BLaER1 (cell line): Measurements from ENCODE around the gene GSTT2.

Source experiments
- H3K27ac ChIP-seq: shearing (Covaris generic); formaldehyde crosslinking; 2 replicates; pipeline ENCODE4 v1.8.1; 2022
- H3K27me3 ChIP-seq: shearing (Covaris generic); formaldehyde crosslinking; 2 replicates; pipeline ENCODE4 v1.8.1; 2022
- H3K36me3 ChIP-seq: shearing (Covaris generic); formaldehyde crosslinking; 2 replicates; pipeline ENCODE4 v1.8.1; 2022
- H3K4me1 ChIP-seq: shearing (Covaris generic); formaldehyde crosslinking; 2 replicates; pipeline ENCODE4 v1.8.1; 2022
- H3K4me2 ChIP-seq: shearing (Covaris generic); formaldehyde crosslinking; 2 replicates; pipeline ENCODE4 v1.8.1; 2022
- H3K4me3 ChIP-seq: shearing (Covaris generic); formaldehyde crosslinking; 2 replicates; pipeline ENCODE4 v1.8.1; 2022
- H3K9ac ChIP-seq: shearing (Covaris generic); formaldehyde crosslinking; 2 replicates; pipeline ENCODE4 v1.8.1; 2022
- H3K9me3 ChIP-seq: shearing (Covaris generic); formaldehyde crosslinking; 2 replicates; pipeline ENCODE4 v1.8.1; 2022
- H4K20me1 ChIP-seq: shearing (Covaris generic); formaldehyde crosslinking; 2 replicates; pipeline ENCODE4 v1.8.1; 2022
- Cebpa-rat ChIP-seq: shearing (Covaris generic); IDR thresholded peaks from 2 replicates; pipeline ENCODE4 v1.8.1; 2022

Gene GSTT2

DNA sequence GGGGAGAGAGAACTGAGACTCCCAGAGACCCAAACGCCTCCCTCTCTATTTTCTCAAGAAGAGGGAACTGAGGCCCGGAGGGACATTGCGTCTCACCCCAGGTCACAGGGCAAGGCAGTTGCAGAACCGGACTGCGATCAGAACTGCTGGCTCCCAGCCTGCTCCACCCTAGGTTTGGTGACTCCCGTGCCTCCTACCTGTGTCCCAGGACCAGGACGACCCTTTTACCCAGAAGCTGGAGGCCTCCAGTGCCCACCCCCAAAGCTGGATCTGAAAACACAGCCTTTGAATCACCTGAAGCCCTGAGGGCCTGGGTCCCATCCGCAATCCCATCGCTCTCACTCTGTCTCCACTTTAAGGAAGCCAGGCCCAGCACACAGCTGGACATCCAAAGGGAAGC is 24.0 kb downstream of the GSTT2 start:
- TF ChIP-seq Cebpa-rat, result no peak
- H3K27ac ChIP-seq, result no peak overlapping the region
- H3K4me3 ChIP-seq, result no peak overlapping the region
- H3K36me3 ChIP-seq, result no peaks in the 10 kb centered on the region
- H3K9me3 ChIP-seq, result no peaks in the 10 kb centered on the region
- H3K4me1 ChIP-seq, result peaks cover 18% of the 10 kb centered on the region
- H3K27me3 ChIP-seq, result no peaks in the 10 kb centered on the region
- no peak overlapping the region for H3K9ac ChIP-seq
- no peaks in the 10 kb centered on the region for H4K20me1 ChIP-seq
- no peak overlapping the region for H3K4me2 ChIP-seq

DNA sequence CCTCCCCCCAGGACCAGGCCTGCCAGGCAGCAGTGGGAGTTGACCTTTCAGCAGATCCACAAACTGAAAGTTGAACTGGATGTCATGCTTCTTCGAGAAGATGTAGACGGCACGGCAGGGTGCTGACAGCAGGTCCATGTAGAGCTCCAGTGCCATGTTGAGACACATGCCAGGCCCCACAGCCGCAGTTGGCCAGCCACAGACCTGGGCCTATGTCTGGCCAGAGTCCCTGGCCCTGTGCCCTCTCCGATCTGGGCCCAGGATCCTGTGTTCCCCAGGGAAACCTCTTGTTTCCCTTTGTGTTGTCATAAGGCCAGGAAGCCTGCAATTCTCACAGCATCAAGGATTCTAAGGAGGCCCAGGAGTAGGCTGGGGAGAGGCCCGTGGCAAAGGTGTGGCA is 25.3 kb downstream of the GSTT2 start, which contains the start of gene GSTT4:
Gene GSTT4 (minus strand): TSS at position 253 of the 400 bp plus-strand sequence. CDS start 97 bp downstream, at position 156.
- Histone ChIP-seq H3K9me3 (peaks cover 8% of the 10 kb centered on the region; the same call in 1 of the 2 replicates), H3K9ac (peak within 1 kb of the TSS; percentile 15; the same call in 1 of the 2 replicates), H3K4me1 (peaks cover 18% of the 10 kb centered on the region), H3K4me2 (peak within 1 kb of the TSS; percentile 62), H4K20me1 (no peaks in the 10 kb centered on the region), H3K4me3 (no peak within 1 kb of the TSS), H3K27ac (no peak within 1 kb of the TSS), H3K36me3 (no peaks in the 10 kb centered on the region), H3K27me3 (no peaks in the 10 kb centered on the region)
- no peak for TF ChIP-seq Cebpa-rat

DNA sequence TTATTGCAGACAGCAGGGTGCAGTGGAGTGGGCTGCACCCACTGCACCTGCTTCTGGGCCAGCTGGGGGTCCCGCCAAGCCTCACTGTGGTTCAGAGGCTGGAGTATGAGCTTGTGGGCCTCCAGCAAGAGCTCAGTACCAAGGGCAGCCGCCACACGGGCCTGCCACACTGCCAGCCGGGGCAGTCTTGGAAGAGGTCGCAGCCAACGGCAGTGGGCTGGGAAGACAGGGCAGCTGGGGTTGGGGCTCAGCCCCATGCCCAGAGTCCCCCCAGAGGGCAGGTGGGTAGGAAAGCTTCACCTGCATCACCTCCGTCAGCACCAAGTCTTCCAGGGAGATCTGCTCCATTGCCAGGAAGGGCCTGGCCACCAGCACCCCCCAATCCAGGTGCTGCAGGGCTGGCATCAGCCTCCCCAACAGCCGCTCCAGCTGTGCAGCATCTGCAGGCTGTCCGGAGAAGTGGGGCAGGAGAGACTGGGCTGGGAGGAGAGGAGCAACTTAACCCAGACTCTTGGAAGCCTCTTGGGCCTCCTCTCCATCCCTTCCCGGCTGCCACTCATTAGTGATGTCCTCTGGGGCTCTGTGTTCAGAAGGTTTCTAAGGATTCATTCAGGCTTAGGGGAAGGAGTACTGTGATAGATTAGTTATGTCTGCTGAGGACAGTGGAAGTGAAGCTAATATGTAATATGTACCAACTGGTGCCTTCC is 26.4 kb downstream of the GSTT2 start:
- H3K9me3 ChIP-seq, result peaks cover 8% of the 10 kb centered on the region; the same call in 1 of the 2 replicates
- H4K20me1 ChIP-seq, result no peaks in the 10 kb centered on the region
- H3K36me3 ChIP-seq, result no peaks in the 10 kb centered on the region
- H3K27ac ChIP-seq, result no peak overlapping the region
- H3K27me3 ChIP-seq, result no peaks in the 10 kb centered on the region
- no peak overlapping the region for H3K4me3 ChIP-seq
- peaks cover 18% of the 10 kb centered on the region for H3K4me1 ChIP-seq
- no peak overlapping the region for H3K9ac ChIP-seq
- H3K4me2 ChIP-seq, result 0 out of 2 replicates have a peak overlapping the region, but pooled peaks have one; percentile 62
- TF ChIP-seq Cebpa-rat, result no peak

DNA sequence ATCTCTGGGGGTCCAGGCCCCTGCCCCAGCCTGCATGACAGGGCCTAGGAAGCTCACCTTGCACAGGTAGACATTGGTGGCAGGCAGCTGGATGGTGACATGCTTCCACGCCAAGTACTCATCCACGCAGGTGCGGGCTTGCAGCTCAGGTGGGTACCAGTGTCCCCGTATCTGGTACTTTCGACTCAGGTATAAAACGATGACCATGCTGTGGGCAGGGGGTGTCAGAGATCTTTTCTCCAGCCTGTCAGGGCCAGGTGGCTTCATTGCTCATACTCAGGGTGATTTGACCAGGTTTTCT is 26.9 kb downstream of the GSTT2 start:
- TF ChIP-seq Cebpa-rat, result no peak

DNA sequence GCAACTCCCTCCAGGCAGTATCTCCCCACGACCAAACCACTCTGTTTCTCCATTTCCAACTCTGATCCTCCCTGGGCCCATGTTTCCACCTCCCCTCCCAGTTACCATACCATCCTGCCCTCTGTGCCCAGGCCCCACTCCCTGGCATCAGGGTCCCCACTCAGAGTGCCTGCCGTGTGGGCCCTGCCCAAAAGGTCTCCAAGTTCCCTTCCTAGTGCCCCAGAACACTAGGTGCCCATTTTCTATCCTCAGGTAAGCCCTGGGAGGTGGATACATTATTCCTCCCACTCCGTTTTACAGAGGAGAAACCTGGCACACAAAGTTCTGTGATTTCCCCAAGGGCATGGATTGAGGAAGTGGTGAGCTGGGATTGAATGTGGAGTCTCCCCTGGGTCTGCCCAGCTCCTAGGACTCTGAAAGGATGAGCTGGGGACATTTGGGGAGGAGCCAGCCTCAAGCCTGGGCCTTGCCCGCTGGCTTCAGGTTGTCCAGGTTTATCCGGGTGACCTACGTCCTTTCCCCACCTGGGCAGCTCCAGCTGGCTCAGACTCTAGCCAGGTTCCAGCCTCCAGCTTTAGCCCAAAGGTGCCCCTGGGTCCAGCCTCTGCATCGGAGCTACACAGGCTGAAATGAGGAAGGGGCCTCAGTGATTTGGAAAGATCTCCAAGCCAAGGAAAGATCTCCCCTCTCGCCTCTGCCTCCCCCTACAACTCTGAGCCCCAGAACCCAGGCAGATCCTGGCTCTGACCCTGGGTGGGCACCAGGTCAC is 27.5 kb downstream of the GSTT2 start:
- peaks cover 8% of the 10 kb centered on the region; the same call in 1 of the 2 replicates for H4K20me1 ChIP-seq
- TF ChIP-seq Cebpa-rat, result no peak
- no peaks in the 10 kb centered on the region for H3K36me3 ChIP-seq
- H3K27me3 ChIP-seq, result no peaks in the 10 kb centered on the region
- H3K9me3 ChIP-seq, result peaks cover 8% of the 10 kb centered on the region; the same call in 1 of the 2 replicates
- no peak overlapping the region for H3K4me3 ChIP-seq
- peaks cover 26% of the 10 kb centered on the region for H3K4me1 ChIP-seq
- no peak overlapping the region for H3K27ac ChIP-seq
- no peak overlapping the region for H3K9ac ChIP-seq
- no peak overlapping the region for H3K4me2 ChIP-seq

More for the DNA sequence above, 26.9 kb downstream of the GSTT2 start:
- peaks cover 8% of the 10 kb centered on the region; the same call in 1 of the 2 replicates for H3K9me3 ChIP-seq
- H3K27ac ChIP-seq, result no peak overlapping the region
- H4K20me1 ChIP-seq, result 0 out of 2 replicates have a peak, but pooled peaks cover 2% of the 10 kb centered on the region
- no peaks in the 10 kb centered on the region for H3K27me3 ChIP-seq
- no peaks in the 10 kb centered on the region for H3K36me3 ChIP-seq
- no peak overlapping the region for H3K4me2 ChIP-seq
- H3K4me3 ChIP-seq, result no peak overlapping the region
- H3K9ac ChIP-seq, result no peak overlapping the region
- H3K4me1 ChIP-seq, result peaks cover 21% of the 10 kb centered on the region

DNA sequence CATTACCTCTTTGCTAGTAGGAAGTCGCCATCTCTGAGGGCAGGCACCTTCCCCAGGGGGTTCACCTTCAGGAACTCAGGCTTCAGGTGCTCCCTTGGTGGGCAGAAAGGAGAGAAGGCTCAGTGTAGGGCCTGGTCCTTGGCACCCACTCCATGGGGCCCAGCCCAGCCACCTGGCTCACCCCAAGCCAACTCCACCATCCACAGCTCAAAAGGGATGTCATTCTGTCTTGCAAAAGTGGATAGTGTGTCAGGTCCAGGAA is 28.0 kb downstream of the GSTT2 start:
- H3K27ac ChIP-seq, result no peak overlapping the region

DNA sequence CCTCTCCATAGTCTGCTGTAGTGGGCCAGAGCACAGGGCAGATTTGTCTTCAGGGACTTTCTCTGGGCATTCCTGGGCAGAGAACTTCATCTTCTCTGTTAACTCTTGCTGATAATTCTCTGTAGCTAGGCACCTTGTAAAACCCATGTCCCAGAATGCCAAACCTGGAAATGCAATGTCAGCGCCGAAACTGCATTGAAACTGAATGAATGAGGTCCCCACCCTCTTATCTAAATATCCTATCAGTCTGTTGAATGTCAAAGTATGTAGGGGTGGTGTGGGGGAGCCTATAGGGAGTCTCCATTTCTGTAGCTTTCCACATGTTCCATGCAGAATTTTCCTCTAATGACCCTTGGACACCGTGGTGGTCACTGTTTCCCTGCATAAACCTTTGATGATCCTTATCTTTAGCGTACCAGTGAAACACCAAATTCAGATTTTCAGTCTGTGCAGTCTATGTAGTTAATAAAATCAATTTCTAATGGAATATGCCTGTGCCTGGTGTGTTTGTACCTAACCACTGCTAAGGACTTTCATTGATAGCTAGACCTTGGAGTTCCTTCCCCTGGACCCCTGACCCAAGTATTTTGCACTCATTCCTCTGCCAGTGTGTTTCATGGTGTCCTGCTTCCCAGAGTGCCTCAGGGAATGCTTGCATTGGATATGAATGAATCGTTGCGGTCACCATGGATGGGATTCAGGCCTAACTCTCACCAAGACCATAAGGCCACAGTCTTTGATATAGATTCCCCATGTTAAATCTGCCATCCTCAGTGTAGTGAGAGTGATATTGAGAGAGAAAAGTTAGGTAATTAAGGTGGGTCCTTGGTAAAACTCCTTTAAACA is 28.7 kb downstream of the GSTT2 start:
- TF ChIP-seq Cebpa-rat, result no peak
- Histone ChIP-seq H3K4me2 (no peak overlapping the region), H3K9me3 (peaks cover 8% of the 10 kb centered on the region; the same call in 1 of the 2 replicates), H3K9ac (no peak overlapping the region), H3K4me3 (no peak overlapping the region), H3K27ac (no peak overlapping the region), H3K27me3 (no peaks in the 10 kb centered on the region), H3K4me1 (peaks cover 34% of the 10 kb centered on the region), H4K20me1 (peaks cover 15% of the 10 kb centered on the region; the same call in 1 of the 2 replicates), H3K36me3 (no peaks in the 10 kb centered on the region)

More for the DNA sequence above, 28.0 kb downstream of the GSTT2 start:
- Histone ChIP-seq H3K9ac (no peak overlapping the region), H4K20me1 (peaks cover 13% of the 10 kb centered on the region; the same call in 1 of the 2 replicates), H3K36me3 (no peaks in the 10 kb centered on the region), H3K4me1 (peaks cover 32% of the 10 kb centered on the region), H3K9me3 (peaks cover 8% of the 10 kb centered on the region; the same call in 1 of the 2 replicates), H3K4me3 (no peak overlapping the region), H3K4me2 (no peak overlapping the region), H3K27me3 (no peaks in the 10 kb centered on the region)
- no peak for TF ChIP-seq Cebpa-rat

DNA sequence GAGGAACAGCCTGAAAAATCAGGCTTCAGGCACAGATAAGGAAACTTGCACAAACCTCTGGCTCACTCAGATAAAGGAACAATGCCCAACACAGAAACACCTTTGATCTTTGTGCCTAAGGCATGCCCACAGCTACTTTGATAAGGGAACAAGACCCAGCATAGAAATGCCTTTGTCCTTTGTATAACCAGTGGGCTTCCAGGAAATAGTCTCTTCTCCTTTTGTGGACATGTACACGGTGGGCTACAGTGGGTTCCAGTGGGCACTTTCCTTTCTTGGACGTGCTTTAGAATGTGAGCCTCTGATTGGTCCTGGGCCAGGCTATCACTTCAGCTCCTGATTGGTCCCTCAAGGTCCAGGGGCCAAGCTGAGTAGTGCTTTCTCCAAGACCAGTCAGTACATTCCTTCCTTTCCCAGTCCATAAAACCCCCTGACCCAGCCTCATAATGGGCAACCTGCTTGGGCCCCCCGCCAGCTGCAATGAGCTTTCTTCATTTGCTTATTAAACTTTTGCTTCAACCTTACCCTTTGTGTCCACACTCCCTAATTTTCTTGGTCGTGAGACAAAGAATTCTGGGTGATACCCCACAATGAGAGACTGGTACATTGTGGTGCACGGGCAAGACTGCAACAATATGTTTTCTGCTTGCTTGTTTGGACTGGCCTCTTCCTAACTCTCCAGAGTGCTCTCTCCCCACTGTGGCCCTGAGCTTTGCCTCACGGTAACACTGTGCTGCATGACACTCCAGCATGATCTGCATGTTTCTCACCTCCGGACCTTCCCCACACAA is 29.5 kb downstream of the GSTT2 start:
- Histone ChIP-seq H3K9me3 (peaks cover 8% of the 10 kb centered on the region; the same call in 1 of the 2 replicates), H3K4me3 (no peak overlapping the region), H3K4me2 (no peak overlapping the region), H3K9ac (no peak overlapping the region), H3K36me3 (no peaks in the 10 kb centered on the region), H3K4me1 (peaks cover 30% of the 10 kb centered on the region), H3K27me3 (no peaks in the 10 kb centered on the region), H3K27ac (no peak overlapping the region), H4K20me1 (peaks cover 21% of the 10 kb centered on the region; the same call in 1 of the 2 replicates)
- no peak for TF ChIP-seq Cebpa-rat

DNA sequence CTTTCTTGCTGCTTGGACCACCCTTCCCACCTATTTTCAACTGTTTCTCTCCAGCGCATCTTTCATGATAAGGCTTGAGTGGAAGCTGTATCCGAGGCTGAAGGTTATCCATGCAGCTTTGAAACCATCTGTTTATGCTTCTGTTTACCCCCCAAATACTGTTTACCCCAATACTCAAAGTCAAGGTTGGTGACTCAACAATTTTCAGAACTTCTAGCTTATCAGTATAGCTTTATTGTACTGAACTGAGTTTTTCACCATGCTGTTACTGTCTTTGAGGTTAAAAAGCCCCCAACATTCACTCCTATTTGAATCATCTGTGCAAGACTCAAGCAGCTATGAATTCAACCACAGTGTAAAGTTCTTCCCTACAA is 30.1 kb downstream of the GSTT2 start:
- no peak overlapping the region for H3K4me2 ChIP-seq
- peaks cover 8% of the 10 kb centered on the region; the same call in 1 of the 2 replicates for H3K9me3 ChIP-seq
- no peaks in the 10 kb centered on the region for H3K36me3 ChIP-seq
- no peaks in the 10 kb centered on the region for H3K27me3 ChIP-seq
- H3K4me1 ChIP-seq, result peaks cover 25% of the 10 kb centered on the region
- peaks cover 21% of the 10 kb centered on the region; the same call in 1 of the 2 replicates for H4K20me1 ChIP-seq
- H3K27ac ChIP-seq, result no peak overlapping the region
- no peak overlapping the region for H3K9ac ChIP-seq
- TF ChIP-seq Cebpa-rat, result no peak
- no peak overlapping the region for H3K4me3 ChIP-seq
